Neural cell (in vitro differentiated cells): ENCODE data around the gene MARS1. TPM values are rescaled to one million over a fixed set of nuclear protein-coding genes. Genes with fewer than 3 reads are reported as not detected.
"Not testable (repeated sequence)": the region's sequence is repeated elsewhere in the genome, so short reads cannot be mapped to it uniquely, and the experiment has no call there.

Source experiments
- H2AFZ ChIP-seq: fragments of 200-600, 300-800 bp; sonication (generic), shearing (Covaris generic); 2 replicates; pipeline ENCODE4 v1.6.0; 2014; ENCODE audit warnings: low read depth, mild to moderate bottlenecking, antibody characterized with exemption, low read length, moderate library complexity
- H3F3A ChIP-seq: fragments of 200-600 bp; shearing (Covaris generic); 2 replicates; pipeline ENCODE4 v1.6.1; 2016; ENCODE audit warnings: mild to moderate bottlenecking, moderate library complexity, mixed read lengths, antibody characterized with exemption, low read length; ENCODE audit not compliant: insufficient read depth, poor library complexity, severe bottlenecking
- H3K27ac ChIP-seq: fragments of 200-600, 300-800 bp; sonication (generic), shearing (Covaris generic); 2 replicates; pipeline ENCODE4 v1.5.1; 2014; ENCODE audit warnings: mild to moderate bottlenecking, low read length, moderate library complexity
- H3K27me3 ChIP-seq: fragments of 300-800, 200-600 bp; sonication (generic), shearing (Covaris generic); 2 replicates; pipeline ENCODE4 v1.6.0; 2014; ENCODE audit warnings: mild to moderate bottlenecking, low read depth, low read length, moderate library complexity; ENCODE audit not compliant: insufficient read depth
- H3K36me3 ChIP-seq: fragments of 300-800, 200-600 bp; sonication (generic), shearing (Covaris generic); 2 replicates; pipeline ENCODE4 v1.5.1; 2014; ENCODE audit warnings: mild to moderate bottlenecking, antibody characterized with exemption, low read length, moderate library complexity; ENCODE audit not compliant: insufficient read depth
- H3K4me2 ChIP-seq: fragments of 300-800, 200-600 bp; sonication (generic), shearing (Covaris generic); 2 replicates; pipeline ENCODE4 v1.6.0; 2014; ENCODE audit warnings: mild to moderate bottlenecking, low read length
- H3K4me3 ChIP-seq: fragments of 300-800, 200-600 bp; sonication (generic), shearing (Covaris generic); 2 replicates; pipeline ENCODE4 v1.5.1; 2014; ENCODE audit warnings: mild to moderate bottlenecking, low read length, moderate library complexity
- H3K79me2 ChIP-seq: fragments of 200-600 bp; shearing (Covaris generic); replicated peaks from 2 replicates; pipeline ENCODE4 v1.6.0; 2014; ENCODE audit warnings: mild to moderate bottlenecking, low read length, moderate library complexity; ENCODE audit not compliant: insufficient read depth
- H3K9ac ChIP-seq: fragments of 300-800, 200-600 bp; sonication (generic), shearing (Covaris generic); 2 replicates; pipeline ENCODE4 v1.6.1; 2016; ENCODE audit warnings: mild to moderate bottlenecking, low read length, mixed read lengths
- H3K9me2 ChIP-seq: fragments of 200-600 bp; shearing (Covaris generic); 2 replicates; pipeline ENCODE4 v1.6.1; 2016; ENCODE audit warnings: mild to moderate bottlenecking, low read length, mixed read lengths; ENCODE audit not compliant: insufficient read depth
- H3K9me3 ChIP-seq: fragments of 200-600, 300-800 bp; sonication (generic), shearing (Covaris generic); 2 replicates; pipeline ENCODE4 v1.6.1; 2016; ENCODE audit warnings: mild to moderate bottlenecking, mixed run types, low read length, moderate library complexity, mixed read lengths
- H4K20me1 ChIP-seq: fragments of 200-600 bp; shearing (Covaris generic); 2 replicates; pipeline ENCODE4 v1.6.1; 2016; ENCODE audit warnings: mild to moderate bottlenecking, mixed run types; ENCODE audit not compliant: insufficient read depth
- CTCF ChIP-seq: fragments of 450-650 bp; IDR thresholded peaks from 2 replicates; pipeline ENCODE4 v1.5.1; 2014; ENCODE audit warnings: antibody characterized with exemption, mild to moderate bottlenecking, moderate library complexity; ENCODE audit not compliant: poor library complexity, severe bottlenecking
- EP300 ChIP-seq: fragments of 450-650 bp; conservative IDR thresholded peaks from 2 replicates; pipeline ENCODE4 v1.6.1; 2014; ENCODE audit warnings: antibody characterized with exemption, mild to moderate bottlenecking, moderate library complexity; ENCODE audit not compliant: poor library complexity, severe bottlenecking
- EZH2 ChIP-seq: fragments of 200-600, 300-800 bp; shearing (Covaris generic), sonication (generic); IDR thresholded peaks from 2 replicates; pipeline ENCODE4 v1.6.1; 2014; ENCODE audit warnings: antibody characterized with exemption, low read length, borderline replicate concordance, mild to moderate bottlenecking; ENCODE audit not compliant: insufficient read depth, poor library complexity, severe bottlenecking
- RAD21 ChIP-seq: fragments of 450-650 bp; conservative IDR thresholded peaks from 2 replicates; pipeline ENCODE4 v1.6.1; 2014; ENCODE audit warnings: antibody characterized with exemption, mild to moderate bottlenecking, moderate library complexity
- REST ChIP-seq: IDR thresholded peaks from 2 replicates; pipeline ENCODE4 v1.6.1; 2012; ENCODE audit warnings: borderline replicate concordance
- SMC3 ChIP-seq: fragments of 450-650 bp; conservative IDR thresholded peaks from 2 replicates; pipeline ENCODE4 v1.6.1; 2014; ENCODE audit warnings: antibody characterized with exemption, mild to moderate bottlenecking, moderate library complexity; ENCODE audit not compliant: poor library complexity
- TAF1 ChIP-seq: IDR thresholded peaks from 2 replicates; pipeline ENCODE4 v1.6.1; 2012; ENCODE audit warnings: low read depth
- polyA plus RNA-seq: library from polyadenylated mRNA; depleted of rRNA; stranded (reverse); fragments of >200 nt; gene quantifications from 2 replicates; pipeline ENCODE4 v1.2.3, GENCODE V29; 2014

Gene MARS1
- polyA plus RNA-seq, 1 donor from 2014 or later, result 321 TPM

GRCh38 chr12:57506541-57506940 lies 18.7 kb downstream of the MARS1 start:
- not testable (repeated sequence) for H3K36me3 ChIP-seq

GRCh38 chr12:57507796-57508195 lies 19.9 kb downstream of the MARS1 start:
- not testable (repeated sequence) for H3K9me3 ChIP-seq, H3K27me3 ChIP-seq, H3K9ac ChIP-seq, H3K9me2 ChIP-seq, H3K79me2 ChIP-seq, H3F3A ChIP-seq, H3K4me2 ChIP-seq, H3K4me3 ChIP-seq, H4K20me1 ChIP-seq, H2AFZ ChIP-seq, H3K27ac ChIP-seq
- H3K36me3 ChIP-seq, result peaks cover 13% of the 10 kb centered on the region

More at GRCh38 chr12:57506541-57506940, 18.7 kb downstream of the MARS1 start:
- H3K9me3 ChIP-seq, H3K27ac ChIP-seq, H3K9me2 ChIP-seq, H3K4me2 ChIP-seq, H3K4me3 ChIP-seq, H3K27me3 ChIP-seq, H3F3A ChIP-seq, H3K9ac ChIP-seq, H4K20me1 ChIP-seq, H2AFZ ChIP-seq, H3K79me2 ChIP-seq: not testable (repeated sequence)

GRCh38 chr12:57511161-57511560 lies 23.3 kb downstream of the MARS1 start:
- TF ChIP-seq SMC3 (no peak), EP300 (no peak), CTCF (no peak), EZH2 (no peak), RAD21 (no peak)
- Histone ChIP-seq H2AFZ (no peak overlapping the region), H3K9ac (no peak overlapping the region), H3K36me3 (peaks cover 7% of the 10 kb centered on the region), H3K27me3 (no peaks in the 10 kb centered on the region), H3K4me2 (no peak overlapping the region), H3K9me2 (no peaks in the 10 kb centered on the region), H3K9me3 (no peaks in the 10 kb centered on the region), H4K20me1 (no peaks in the 10 kb centered on the region), H3F3A (no peaks in the 10 kb centered on the region), H3K27ac (no peak overlapping the region), H3K79me2 (no peaks in the 10 kb centered on the region), H3K4me3 (no peak overlapping the region)

DNA sequence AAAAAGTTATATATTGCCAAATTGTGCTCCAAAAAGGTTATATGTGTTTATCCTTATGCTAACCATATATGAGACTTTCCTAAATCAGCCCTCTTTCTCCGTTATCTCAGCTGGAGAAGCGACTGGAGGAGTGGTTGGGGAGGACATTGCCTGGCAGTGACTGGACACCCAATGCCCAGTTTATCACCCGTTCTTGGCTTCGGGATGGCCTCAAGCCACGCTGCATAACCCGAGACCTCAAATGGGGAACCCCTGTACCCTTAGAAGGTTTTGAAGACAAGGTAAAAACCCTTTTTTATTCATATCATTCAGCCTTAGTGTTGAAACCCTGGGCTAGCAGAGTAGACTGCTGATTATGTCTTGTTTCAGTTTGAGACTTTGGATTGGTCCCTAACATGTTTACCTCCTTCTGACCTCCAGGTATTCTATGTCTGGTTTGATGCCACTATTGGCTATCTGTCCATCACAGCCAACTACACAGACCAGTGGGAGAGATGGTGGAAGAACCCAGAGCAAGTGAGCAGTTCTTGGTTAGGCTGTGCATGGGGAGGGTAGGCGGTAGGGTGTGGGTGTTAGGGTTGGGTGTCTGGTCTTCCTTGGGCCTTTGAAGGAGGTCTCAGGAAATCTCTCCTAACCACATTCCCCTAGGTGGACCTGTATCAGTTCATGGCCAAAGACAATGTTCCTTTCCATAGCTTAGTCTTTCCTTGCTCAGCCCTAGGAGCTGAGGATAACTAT lies 23.9 kb downstream of the MARS1 start:
- Histone ChIP-seq H3K4me2 (no peak overlapping the region), H3K79me2 (no peaks in the 10 kb centered on the region), H3F3A (no peaks in the 10 kb centered on the region), H3K9me3 (no peaks in the 10 kb centered on the region), H2AFZ (no peak overlapping the region), H4K20me1 (no peaks in the 10 kb centered on the region), H3K27me3 (no peaks in the 10 kb centered on the region), H3K9ac (no peak overlapping the region), H3K4me3 (no peak overlapping the region), H3K36me3 (peaks cover 7% of the 10 kb centered on the region), H3K27ac (no peak overlapping the region), H3K9me2 (no peaks in the 10 kb centered on the region)
- TF ChIP-seq TAF1 (no peak), REST (no peak), SMC3 (no peak)
